Epidermal melanocyte (primary cell): ENCODE data around the gene CRACDL.

ENCODE experiments used
- DNase-seq: peaks from one replicate; pipeline ENCODE4 v3.0.0; 2011; ENCODE audit warnings: low spot score; ENCODE audit not compliant: insufficient read length

Gene CRACDL

DNA sequence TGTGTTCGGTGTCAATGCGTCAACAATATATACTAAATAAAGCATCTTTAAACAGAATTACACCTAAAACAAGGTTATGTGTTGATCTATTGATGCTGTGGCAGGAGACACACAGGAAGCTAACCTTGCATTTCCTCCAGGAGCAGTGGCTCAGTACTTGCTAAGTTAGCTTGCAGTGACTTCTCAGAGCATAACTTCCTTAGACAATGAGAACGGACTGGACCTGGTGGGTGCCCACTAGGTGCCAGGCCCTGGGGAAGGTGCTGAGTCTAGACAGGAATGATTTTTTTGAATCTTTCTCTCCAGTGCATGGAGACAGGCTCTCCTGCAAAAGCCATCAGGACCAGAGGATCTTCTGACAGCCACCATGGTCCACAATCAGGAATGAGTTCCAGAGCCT, 131.3 kb downstream of the CRACDL start:
- DNase-seq, result no peak

DNA sequence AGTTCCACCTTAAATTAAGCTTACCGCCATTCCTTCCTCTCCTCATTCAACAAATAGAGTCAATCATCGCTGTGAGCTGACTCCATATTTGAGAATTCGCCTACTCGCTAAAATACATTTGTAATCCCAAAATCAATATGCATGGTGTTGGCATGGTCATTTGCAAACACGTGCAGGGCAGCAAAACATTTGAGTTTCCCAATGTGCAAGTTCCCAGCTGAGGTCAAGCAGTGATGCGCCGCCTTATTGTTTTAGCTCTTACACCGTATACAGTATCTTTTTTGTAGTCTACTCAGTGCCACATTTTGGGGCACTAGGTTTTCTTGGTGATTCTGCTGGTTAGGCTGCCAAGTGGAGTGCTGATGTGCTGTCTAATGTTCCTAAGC, 131.8 kb downstream of the CRACDL start:
- DNase-seq, result no peak

DNA sequence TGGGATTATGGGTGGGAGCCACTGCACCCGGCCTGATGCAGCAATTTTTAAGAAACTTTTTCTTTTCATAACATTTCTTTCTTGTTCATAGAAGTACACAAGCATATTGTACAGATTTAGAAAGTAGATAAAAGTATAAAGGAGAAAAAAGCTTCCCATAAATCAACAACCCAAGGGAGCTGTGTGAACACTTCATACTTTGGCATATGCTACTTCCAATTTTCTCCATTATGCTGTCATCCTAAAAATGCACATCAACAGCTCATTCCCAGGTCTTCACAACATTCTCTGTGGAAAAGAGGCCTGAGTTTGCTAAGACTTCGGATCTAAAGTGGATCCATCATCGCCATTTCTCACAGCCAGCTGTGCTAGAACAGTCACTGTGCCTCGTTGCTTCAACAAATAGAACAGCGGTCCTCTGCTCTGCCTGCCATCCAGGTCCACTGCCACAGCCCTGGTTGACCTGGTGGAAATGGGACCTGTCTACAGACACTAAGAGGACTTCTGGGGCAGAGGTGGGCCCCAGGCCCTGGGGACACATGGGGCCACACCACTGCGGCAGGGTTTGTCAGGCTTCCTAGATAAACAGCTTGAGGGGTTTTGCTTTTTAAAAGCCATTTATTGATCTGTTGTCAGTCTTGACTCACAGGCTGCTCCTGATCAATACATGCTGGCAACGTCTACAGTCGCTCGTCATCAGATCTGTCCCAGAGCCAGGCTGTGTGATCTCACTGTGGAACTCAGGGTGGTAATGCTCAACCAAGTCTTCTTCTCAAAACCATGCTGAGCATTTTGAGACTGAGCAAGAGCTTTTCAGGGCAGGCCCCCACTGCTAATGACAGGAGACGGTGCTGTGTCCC, 132.4 kb downstream of the CRACDL start:
- DNase-seq, result no peak

DNA sequence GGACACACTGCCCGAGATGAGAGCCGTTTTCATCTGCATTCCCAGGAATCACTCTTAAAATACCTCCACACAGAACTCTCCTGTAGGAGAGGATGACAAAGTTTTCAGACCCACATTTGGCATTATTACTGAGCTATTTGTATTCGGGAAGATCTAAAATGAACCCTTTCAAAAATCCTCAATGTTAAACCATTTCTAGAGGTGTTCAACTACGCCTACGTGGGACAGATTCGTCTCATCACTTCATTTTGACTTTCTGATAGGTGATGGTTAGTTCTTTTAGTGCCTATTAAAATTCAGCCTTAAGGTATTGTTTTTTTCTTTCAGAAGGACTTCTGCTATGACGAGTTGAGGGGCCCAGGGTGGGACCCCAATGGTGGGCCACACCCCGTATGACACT, 133.7 kb downstream of the CRACDL start:
- no peak for DNase-seq

DNA sequence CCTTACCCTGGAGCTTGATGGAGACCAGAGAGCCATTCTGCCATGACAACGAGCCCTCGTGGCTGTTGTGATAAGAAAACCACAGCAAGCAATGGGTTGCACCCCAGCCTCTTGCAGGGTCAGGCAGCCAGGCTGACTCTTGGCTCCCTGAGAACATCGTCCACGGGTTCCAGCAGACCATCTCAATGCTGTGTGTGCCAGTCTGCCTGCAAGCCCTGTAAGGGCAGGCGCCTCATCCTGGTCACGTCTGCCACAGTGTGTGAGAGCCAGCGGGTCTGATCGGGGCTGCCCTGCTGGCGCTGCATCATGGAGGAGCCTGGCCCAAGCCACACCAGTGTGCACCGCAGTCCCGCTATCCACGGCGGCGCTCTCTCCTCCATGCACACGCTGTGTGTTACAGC, 134.1 kb downstream of the CRACDL start:
- no peak for DNase-seq

DNA sequence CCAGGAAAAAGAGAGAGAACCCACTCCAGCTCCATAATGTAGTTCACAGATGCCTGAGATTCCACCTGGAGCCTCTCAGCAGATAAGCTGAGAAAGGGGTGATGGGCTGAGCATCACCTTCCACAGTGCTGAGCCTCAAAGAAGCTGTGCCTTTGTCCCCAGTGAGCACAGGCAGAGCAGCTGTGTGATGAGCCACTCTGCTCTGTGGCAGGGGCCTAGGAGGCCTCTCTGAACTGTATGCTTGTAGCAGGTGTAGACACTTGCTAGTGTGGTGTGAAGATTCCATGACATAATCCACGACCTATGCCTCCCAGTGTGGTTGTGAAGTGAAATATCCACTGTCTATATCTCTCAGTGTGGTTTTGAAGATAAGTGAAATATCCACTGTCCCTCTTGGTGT, 134.7 kb downstream of the CRACDL start:
- no peak for DNase-seq

DNA sequence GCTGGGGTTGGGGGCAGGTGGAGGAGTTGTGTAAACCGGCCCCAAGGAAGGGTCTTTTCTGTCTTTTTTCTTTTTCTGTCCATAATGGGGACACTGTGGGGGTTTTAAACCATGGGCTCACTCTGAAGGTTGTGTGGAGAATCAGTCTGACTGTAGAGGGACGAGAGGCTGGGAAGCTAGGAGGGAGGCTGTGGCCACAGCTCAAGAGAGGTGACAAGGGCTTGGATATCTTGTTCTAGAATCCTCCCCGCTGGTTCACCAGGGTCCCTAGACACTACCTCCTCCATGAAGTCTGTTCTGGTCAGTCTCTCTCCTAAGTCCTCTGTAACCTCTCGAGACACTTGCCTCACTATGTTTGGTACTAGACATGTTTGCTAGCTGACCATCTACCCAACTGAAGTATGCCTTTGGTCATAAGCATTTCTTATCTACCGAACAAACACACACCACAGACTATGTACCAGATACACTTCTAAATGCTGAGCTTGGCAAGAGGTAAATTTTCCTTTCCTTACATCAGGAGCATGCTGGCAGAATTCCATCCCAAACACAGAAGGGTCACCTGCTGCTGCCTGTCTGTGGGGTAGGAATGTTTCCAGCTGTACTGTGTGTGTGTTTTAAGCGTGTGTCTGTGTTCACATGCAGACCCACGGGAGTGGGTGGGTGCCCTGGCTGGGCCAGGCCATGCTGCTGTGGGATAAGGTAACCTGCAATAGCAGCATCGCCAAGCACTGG, 135.5 kb downstream of the CRACDL start:
- no peak for DNase-seq

DNA sequence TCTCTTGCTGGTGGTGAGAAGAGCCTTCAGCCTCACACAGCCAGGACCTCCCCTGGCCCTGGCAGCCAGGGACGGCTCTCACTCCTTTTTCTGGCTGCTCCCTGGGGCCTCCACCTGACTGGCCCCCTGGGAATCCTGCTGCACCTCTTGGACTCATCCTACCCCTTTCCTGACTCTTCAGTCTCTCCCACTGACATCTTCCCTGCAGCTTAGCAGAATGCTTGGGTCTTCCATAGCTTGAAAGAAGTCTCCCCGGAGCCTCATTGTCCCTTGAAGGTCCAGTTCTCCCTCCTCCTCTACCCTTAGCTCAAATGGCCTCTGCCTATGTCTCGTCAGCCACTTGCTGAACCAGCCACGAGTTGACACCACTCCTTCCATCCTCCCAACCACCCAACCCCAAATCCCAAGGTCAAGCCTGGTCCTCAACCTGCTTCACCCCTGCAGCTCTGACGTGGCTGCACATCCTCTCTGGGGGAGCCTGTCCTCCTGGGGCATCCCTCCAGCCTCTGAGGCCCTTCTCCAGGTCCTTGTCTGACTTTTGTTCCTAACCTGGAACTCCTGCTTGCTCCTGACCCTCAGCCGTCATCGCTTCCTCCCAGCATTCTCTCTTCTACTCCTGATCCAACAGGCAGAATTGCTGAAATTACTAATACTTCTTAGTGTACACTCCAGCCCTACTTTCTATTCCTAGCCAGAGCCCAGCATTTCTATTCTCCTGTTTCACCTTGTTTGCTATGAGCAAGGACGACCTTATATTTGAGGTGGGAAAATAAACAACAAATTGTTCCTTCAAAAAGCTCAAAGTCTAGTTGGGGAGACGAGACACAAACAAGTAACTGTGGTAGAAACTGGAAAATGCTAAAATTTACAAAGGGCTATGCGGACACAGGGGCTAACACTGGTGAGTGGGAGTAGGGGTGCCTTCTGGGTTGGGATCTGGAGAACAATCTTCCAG, 136.4 kb downstream of the CRACDL start:
- DNase-seq, result no peak

DNA sequence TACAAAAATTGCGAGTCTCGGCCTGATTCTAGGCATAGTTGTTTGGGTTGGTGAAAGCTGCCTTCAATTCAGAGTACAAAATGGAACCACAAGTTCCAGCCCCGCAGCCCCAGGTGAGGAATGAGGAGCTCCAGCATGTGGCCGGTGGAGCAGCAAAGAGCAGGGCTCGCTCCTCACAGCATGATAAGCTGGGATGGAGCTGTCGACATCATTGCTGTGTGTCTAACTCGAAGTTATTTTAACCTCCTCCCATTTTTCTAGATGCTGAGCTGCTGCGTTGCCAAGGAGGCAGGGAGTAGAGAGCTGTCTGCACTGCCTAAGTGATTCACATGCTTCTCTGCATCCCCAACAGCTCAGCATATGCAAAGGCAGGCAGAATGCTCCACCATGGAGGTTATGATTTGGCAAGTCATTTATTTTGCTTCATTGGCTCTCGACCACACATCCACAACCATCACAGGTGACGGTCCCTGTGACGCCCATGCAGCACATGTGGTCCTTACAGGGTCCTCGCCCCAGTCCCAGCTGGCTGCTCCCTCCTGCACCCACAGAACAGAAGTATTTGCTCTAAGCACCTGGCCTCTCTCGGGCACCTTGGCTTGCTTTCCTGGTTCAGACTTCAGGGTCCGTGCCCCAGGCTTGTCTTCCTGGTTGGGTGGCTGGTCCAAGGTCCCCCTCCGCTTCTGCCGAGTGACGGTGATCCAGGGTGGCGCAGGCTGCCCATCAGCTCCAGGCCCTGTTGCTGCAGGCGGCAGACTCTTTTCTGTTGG, 139.1 kb downstream of the CRACDL start:
- no peak for DNase-seq

DNA sequence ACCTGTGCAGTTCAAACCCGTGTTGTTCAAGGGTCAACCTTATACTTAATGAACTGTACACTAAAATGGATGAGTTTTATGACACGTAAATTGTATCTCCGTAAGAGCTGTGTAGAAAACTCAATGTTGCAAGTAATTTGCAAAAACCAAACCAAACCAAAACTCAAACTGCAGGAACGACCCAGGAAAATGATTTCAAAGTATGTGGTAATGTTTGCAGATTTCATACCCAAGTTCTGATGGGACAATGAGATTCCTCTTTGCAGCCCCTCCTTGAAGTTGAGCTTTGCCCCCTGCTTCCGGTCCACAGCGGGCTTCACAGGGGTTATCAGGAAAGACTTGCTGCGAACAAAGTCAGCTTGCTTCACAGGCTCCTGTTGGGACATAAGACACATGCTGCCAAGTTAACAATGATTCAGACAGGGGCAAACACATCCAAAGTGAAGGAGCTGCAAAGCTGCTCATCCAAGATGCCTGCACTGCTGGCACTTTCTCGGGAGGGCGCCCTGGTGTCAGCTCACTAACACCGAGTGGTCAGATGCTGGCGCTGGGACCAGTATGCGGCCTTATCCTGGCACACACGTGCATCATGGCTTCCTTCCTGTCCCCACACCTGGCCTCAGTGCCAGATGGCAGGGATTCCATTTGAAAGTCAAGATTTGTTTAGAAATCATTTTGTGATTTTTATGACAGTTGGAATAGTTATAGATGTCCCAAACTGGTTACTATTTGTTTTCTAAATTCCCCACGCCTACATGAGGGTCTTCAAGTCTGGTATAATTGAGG, 139.9 kb downstream of the CRACDL start:
- DNase-seq, result no peak

DNA sequence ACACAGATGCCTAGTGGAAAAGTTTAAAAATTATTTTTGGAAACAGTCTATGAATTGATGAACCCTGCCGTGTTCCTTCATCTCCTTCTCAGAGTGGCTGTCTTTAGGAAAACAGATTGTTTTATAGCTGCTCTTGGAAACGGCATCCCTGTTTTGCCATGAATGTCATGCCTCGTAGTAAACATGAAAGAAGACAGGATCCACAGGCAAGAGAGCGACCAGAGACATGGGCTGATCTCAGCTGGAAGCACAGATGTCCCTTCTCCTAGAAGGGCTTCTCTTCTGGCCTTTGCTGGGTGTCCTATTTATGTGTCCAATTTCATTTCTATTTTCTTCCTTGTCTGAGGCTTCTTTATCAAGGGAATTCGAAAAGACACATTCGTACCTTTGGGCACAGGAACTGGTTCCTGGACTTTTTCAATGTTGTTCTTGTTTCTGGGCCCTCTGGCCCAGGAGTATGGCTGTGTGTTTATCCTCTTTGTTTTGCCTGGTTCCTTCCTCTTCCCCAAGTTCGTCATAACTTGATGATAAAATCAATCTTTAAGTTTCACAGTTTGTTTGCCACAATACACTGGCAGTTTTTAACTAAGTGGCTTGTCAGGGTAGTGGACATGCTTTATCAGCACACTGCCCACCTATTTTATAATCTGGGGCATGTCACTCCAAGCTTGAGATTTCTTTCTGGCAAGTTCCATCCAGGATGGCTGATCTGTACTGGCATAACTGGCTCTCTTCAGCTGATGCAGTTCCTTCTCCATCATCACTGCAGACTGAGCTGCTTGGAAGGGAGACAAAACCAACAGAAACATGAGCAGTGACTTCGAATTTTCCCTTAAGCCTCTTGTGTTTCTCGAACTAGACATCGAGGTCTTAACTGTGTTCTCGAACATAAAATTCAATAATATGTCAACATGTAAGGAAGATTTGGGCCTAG, 141.9 kb downstream of the CRACDL start:
- no peak for DNase-seq

DNA sequence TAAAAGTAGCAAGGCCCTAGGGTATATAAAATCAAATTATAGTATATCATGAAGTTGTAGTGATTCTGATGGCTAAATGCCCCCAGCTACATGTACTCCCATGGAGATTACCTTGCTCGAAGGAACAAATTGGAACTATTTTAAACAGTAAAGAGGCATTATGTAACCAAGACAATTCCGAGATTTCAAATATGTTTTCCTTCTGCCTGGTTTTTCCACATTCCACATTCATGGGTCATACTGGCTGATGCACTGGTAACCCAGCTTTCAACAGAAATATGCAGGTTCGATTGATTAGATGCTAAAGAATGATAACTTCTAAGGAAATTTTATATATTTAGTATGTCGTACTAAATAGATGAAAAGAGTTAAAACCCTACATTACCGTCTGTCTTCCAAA, 142.8 kb downstream of the CRACDL start:
- no peak for DNase-seq

DNA sequence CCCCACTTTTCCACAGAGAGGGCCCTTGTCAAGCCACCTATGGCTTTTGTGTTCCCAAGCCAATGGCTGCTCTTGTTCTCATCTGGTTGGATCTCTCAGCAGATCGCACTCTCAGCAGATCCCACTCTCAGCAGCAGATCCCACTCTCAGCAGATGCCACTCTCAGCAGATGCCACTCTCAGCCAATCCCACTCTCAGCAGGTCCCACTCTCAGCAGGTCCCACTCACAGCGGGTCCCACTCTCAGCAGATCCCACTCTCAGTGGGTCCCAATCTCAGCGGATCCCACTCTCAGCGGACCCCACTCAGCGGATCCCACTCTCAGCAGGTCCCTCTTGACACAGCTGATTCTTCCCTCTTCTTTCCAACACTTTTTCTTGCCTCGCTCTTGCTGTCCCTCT, 145.8 kb downstream of the CRACDL start:
- no peak for DNase-seq

DNA sequence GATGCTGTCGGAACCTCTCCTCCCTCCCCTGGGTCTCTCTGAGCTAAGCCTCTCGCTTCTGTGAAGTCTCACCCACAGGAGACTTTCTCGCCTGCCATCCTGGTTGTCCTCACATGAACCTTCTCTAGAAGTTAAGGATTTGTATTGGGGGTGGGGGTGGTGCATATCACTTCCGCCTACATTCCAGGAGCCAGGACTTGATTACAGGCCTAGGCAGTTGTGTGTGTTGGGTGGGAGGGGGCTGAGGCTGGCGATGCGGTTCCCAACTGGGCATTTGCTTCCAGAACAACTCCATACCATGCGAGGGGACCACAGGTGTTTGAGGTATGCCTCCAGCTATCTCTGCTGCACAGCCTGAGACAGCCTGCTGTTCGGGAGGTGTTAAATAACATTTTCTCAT, 148.3 kb downstream of the CRACDL start:
- no peak for DNase-seq

DNA sequence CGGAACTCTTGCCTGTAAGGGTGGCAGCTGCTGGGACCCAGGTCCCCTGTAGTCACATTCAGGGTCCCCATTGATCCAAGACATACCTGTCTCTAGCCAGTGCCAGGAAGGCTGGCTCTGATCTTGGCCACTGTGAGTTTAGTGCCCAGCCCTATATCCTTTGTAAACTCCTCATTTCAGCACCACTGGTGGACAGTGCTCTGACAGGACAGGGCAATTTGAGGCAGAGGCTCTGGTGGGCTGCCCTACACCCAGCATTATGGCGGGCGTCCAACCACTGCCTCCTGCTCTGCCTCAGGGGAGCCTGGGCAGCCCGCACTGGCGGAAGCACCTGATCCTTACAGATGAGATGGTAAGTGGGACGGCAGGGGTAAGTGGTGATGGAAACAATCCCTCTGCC, 149.8 kb downstream of the CRACDL start:
- no peak for DNase-seq

DNA sequence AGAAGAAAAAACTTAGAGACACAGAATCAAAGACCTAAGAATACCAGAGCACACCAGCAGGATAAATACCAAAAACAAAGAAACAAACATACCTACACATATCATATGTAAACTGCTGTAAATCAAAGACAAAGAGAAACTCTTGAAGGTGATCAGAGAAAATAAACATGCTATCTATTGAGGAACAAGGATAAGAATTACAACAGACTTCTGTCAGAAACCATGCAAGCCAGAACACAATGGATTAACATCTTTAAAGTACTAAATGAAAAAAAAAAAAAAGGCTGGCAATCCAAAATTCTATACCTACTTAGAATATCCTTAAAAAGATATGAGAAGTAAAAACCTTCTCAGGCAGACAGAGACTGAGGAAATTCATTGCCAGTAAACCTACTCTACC, 153.5 kb downstream of the CRACDL start:
- DNase-seq, result no peak

DNA sequence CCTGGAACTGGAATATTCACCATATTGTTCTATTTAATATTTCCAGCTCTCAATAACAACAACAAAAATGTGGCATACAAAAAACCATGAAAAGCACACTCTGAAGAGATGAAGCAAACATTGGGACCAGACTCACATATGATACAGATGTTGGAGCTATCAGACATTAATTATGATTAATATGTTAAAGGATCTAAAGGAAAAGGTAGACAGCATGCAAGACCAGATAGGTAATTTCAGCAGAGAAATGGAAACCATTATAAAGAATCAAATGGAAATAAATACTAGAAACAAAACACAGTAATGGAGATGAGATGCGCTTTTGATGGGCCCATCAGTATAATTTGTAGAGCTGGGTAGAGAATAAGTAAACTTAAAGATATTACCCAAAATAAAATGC, 154.2 kb downstream of the CRACDL start:
- DNase-seq, result no peak

DNA sequence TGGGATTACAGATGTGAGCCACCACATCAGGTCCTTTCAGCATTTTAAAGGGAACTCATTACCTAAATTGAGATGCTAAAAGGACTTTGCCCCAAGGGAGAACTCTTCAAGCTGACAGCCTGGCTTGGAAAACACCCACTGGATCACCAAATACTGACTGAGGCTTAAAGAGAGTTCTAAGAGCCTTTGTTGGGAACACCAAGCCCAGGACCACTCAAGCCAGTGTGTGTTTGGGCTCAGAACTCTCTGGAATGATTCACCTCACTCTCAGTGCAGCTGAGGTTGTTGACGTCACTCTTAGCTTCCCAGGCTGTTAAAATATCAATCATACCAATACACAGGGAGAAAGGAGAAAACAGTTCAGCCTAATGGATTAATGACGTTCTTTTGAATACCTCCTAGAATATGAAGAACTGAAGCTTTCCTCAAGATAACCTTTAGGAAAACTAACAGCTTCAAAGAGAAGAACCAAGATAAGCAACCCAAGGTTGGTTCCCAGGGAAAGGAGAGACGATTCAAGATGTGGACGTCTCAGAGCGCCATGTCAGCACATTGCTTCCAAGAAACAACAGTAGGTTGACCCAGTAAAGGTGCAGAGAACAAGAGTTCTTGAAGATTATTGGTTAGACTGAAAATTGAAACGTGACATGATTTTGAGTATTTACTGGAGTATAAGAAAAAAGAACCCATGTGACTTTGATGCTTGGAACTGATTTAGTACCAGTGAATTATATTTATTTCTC, 157.1 kb downstream of the CRACDL start:
- DNase-seq, result no peak
